Mammary epithelial cell (primary cell): Measurements from ENCODE around the gene FSIP2.

Source experiments
- EZH2 ChIP-seq: IDR thresholded peaks from 2 replicates; pipeline ENCODE4 v1.6.1; 2012; ENCODE audit warnings: low read length, inconsistent platforms, borderline replicate concordance
- TF ChIP-seq, protein P1 (sequence below), 2 donors: IDR thresholded peaks in 1 of 2; conservative IDR thresholded peaks in 1 of 2; 2 replicates each; pipeline ENCODE4 v1.5.1; 2011 to 2012; ENCODE audit warnings: inconsistent platforms in 2 of 2, low read length in 2 of 2, mild to moderate bottlenecking in 2 of 2, control low read depth in 1 of 2, low read depth in 1 of 2; ENCODE audit not compliant: insufficient read depth in 1 of 2; ENCODE audit errors: extremely low read depth in 1 of 2

DNA sequence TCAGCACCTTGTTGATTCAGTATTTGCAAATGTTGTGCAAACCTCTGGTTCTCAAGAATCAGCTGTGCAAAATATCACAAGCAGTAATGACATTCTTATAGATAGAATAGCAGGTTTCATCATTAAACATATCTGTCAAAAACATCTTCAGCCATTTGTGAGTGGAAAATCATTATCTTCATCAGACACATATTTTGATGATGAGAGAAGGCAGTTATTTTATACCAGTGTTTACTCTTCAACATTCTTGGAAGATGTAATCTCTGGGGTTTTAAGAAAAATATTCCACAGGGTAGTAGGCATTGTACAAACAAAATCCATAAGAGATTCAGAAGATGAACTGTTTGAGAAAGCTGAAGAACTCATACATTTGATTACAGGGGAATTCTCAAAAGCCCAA, 64.3 kb downstream of the FSIP2 start:
- TF ChIP-seq, protein P1, sequence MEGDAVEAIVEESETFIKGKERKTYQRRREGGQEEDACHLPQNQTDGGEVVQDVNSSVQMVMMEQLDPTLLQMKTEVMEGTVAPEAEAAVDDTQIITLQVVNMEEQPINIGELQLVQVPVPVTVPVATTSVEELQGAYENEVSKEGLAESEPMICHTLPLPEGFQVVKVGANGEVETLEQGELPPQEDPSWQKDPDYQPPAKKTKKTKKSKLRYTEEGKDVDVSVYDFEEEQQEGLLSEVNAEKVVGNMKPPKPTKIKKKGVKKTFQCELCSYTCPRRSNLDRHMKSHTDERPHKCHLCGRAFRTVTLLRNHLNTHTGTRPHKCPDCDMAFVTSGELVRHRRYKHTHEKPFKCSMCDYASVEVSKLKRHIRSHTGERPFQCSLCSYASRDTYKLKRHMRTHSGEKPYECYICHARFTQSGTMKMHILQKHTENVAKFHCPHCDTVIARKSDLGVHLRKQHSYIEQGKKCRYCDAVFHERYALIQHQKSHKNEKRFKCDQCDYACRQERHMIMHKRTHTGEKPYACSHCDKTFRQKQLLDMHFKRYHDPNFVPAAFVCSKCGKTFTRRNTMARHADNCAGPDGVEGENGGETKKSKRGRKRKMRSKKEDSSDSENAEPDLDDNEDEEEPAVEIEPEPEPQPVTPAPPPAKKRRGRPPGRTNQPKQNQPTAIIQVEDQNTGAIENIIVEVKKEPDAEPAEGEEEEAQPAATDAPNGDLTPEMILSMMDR (conservative IDR thresholded peaks at IDR 0.05 in 1 of 2, IDR thresholded peaks at IDR 0.05 in 1 of 2; ENCODE audit: extremely low read depth in 1 of 2, insufficient read depth in 1 of 2, low read depth in 1 of 2, low read length in 2 of 2) = no peak
- no peak for TF ChIP-seq EZH2
